Measurements from ENCODE around the gene DENND4C.
"Not testable (repeated sequence)": the region's sequence is repeated elsewhere in the genome, so short reads cannot be mapped to it uniquely, and the experiment has no call there.

The DENND4C gene

DNA sequence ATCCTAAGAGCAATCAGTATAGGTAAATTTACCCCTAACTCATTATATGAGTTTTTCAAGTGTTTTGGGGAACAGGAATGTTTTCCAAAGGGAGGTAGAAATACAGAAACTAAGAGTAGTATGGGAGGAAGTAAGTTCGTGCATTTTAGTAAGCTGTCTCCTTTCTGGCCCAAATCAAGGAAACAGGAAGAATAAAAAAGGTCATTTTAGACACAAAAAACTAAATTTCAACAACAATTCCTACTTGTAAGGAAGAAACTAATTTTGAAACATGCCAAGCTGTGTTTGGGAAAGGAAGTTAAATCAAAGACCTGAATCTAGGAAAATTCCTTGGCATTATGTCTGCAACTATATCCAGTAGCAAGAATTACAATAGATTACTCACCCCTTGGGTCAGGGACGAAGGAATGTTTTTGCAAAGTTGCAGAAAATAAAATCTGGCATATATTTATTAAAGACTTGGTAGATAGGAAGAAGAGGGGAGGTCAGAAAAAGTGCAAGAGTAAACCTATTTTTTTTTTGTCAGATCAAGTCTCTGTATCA lies 156.1 kb downstream of the DENND4C start:
- Histone ChIP-seq H3K9ac (no peak overlapping the region), H3K4me3 (ENCODE audit: low read depth, low read length) (no peak overlapping the region), H3K79me2 (no peaks in the 10 kb centered on the region), H3K36me3 (ENCODE audit: control insufficient read depth, insufficient read depth, low read length) (no peaks in the 10 kb centered on the region), H3K27ac (no peak overlapping the region), H2AFZ (no peak overlapping the region), H3K9me3 (ENCODE audit: control insufficient read depth, low read length) (no peaks in the 10 kb centered on the region), H3K4me1 (no peaks in the 10 kb centered on the region), H3K27me3 (ENCODE audit: control insufficient read depth, insufficient read depth, low read length) (no peaks in the 10 kb centered on the region), H3K4me2 (ENCODE audit: low read length) (no peak overlapping the region)
- TF ChIP-seq, protein P1, sequence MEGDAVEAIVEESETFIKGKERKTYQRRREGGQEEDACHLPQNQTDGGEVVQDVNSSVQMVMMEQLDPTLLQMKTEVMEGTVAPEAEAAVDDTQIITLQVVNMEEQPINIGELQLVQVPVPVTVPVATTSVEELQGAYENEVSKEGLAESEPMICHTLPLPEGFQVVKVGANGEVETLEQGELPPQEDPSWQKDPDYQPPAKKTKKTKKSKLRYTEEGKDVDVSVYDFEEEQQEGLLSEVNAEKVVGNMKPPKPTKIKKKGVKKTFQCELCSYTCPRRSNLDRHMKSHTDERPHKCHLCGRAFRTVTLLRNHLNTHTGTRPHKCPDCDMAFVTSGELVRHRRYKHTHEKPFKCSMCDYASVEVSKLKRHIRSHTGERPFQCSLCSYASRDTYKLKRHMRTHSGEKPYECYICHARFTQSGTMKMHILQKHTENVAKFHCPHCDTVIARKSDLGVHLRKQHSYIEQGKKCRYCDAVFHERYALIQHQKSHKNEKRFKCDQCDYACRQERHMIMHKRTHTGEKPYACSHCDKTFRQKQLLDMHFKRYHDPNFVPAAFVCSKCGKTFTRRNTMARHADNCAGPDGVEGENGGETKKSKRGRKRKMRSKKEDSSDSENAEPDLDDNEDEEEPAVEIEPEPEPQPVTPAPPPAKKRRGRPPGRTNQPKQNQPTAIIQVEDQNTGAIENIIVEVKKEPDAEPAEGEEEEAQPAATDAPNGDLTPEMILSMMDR (IDR thresholded peaks at IDR 0.05), result no peak

DNA sequence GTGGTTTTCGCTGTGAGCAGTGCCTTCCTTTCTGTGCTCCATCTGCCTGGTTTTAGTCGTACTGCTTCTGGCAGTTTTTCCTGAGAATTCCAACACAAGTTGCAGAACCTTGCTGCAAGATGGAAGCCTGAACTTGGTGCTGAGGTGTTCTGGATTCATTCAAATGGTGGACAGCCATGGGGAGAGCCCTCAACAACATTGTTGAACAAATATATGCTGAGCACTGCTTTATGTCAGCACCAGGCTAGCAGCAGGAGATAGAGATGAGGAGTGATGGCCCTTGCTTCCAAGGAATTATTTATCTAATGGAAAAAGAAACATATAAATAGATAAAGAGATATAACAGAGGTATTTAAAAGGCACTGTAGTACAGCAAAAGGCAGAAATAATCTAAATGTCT lies 156.8 kb downstream of the DENND4C start:
- Histone ChIP-seq H3K27me3 (ENCODE audit: control insufficient read depth, insufficient read depth, low read length) (no peaks in the 10 kb centered on the region), H2AFZ (no peak overlapping the region), H3K79me2 (no peaks in the 10 kb centered on the region), H3K36me3 (ENCODE audit: control insufficient read depth, insufficient read depth, low read length) (no peaks in the 10 kb centered on the region), H3K9me3 (ENCODE audit: control insufficient read depth, low read length) (no peaks in the 10 kb centered on the region), H3K4me1 (no peaks in the 10 kb centered on the region), H3K4me3 (ENCODE audit: low read depth, low read length) (no peak overlapping the region), H3K9ac (no peak overlapping the region), H3K4me2 (ENCODE audit: low read length) (no peak overlapping the region), H3K27ac (no peak overlapping the region)
- TF ChIP-seq, protein P1 (IDR thresholded peaks at IDR 0.05), result no peak

DNA sequence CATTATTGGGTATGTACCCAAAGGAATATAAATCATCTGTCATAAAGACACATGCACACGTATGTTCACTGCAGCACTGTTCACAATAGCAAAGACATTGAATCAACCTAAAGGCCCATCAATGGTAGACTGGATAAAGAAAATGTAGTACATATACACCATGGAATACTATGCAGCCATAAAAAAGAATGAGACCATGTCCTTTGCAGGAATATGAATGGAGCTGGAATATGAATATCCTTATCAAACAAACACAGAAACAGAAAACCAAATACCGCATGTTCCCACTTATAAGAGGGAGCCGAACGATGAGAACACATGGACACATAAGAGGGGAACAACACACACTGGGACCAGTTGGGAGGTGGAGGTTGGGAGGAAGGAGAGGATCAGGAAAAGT lies 159.0 kb downstream of the DENND4C start:
- H3K4me1 ChIP-seq, result not testable (repeated sequence)

DNA sequence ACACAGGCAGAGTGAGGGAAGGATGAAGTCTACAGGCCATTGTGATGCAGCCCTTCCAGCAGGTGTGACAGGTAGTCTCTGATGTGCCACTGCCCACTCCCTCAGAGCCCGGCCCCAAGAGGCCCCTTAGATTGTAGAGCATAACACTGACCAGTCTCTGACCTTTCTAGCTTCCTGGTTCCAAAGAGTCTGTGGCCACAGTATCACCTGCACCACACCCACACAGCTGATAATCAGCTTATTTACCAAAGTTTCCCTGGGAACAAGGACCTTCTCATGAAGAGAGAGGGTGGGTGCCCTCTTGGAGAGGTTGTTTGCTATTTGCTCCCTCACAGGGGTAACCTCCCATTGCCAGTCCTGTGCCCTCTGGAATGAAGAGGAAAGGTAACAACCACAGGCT lies 167.4 kb downstream of the DENND4C start:
- no peaks in the 10 kb centered on the region for H3K4me1 ChIP-seq
- H3K36me3 ChIP-seq (ENCODE audit: control insufficient read depth, insufficient read depth, low read length), result no peaks in the 10 kb centered on the region
- H2AFZ ChIP-seq, result no peak overlapping the region
- H3K9ac ChIP-seq, result no peak overlapping the region
- no peak overlapping the region for H3K4me3 ChIP-seq (ENCODE audit: low read depth, low read length)
- no peaks in the 10 kb centered on the region for H3K9me3 ChIP-seq (ENCODE audit: control insufficient read depth, low read length)
- H3K79me2 ChIP-seq, result no peaks in the 10 kb centered on the region
- H3K27ac ChIP-seq, result no peak overlapping the region
- no peak overlapping the region for H3K4me2 ChIP-seq (ENCODE audit: low read length)
- TF ChIP-seq, protein P1 (IDR thresholded peaks at IDR 0.05), result no peak
- no peaks in the 10 kb centered on the region for H3K27me3 ChIP-seq (ENCODE audit: control insufficient read depth, insufficient read depth, low read length)

More for the DNA sequence above, 159.0 kb downstream of the DENND4C start:
- not testable (repeated sequence) for H3K36me3 ChIP-seq (ENCODE audit: control insufficient read depth, insufficient read depth, low read length); H3K9ac ChIP-seq; H3K27ac ChIP-seq; H3K9me3 ChIP-seq (ENCODE audit: control insufficient read depth, low read length); H3K4me3 ChIP-seq (ENCODE audit: low read depth, low read length); H3K4me2 ChIP-seq (ENCODE audit: low read length); H3K79me2 ChIP-seq; H2AFZ ChIP-seq; H3K27me3 ChIP-seq (ENCODE audit: control insufficient read depth, insufficient read depth, low read length)

DNA sequence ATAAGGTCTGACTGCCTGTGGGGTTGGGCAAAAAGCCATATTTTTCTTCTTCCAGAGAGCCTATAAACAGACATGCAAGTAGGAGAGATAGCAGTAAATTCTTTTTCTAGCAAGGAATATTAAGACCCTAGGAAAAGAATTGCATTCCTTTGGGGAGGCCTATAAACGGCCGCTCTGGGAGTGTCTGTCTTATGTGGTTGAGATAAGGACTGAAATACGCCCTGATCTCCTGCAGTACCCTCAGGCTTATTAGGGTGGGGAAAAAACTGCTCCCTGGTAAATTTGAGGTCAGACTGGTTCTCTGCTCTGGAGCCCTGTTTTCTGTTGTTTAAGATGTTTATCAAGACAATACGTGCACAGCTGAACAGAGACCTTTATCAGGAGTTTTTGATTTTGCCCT lies 172.7 kb downstream of the DENND4C start:
- H3K79me2 ChIP-seq; H3K4me1 ChIP-seq; H3K4me2 ChIP-seq (ENCODE audit: low read length); H3K27ac ChIP-seq; H2AFZ ChIP-seq; H3K9ac ChIP-seq; H3K36me3 ChIP-seq (ENCODE audit: control insufficient read depth, insufficient read depth, low read length); H3K4me3 ChIP-seq (ENCODE audit: low read depth, low read length); H3K9me3 ChIP-seq (ENCODE audit: control insufficient read depth, low read length); H3K27me3 ChIP-seq (ENCODE audit: control insufficient read depth, insufficient read depth, low read length): not testable (repeated sequence)
